Epidermal melanocyte (primary cell): ENCODE measurements around the gene SPAG16.
"Not testable (repeated sequence)": the region's sequence is repeated elsewhere in the genome, so short reads cannot be mapped to it uniquely, and the experiment has no call there.

ENCODE experiments used
- DNase-seq: peaks from one replicate; pipeline ENCODE4 v3.0.0; 2011; ENCODE audit warnings: low spot score; ENCODE audit not compliant: insufficient read length

SPAG16 gene

GRCh38 chr2:213271947-213272346 lies 12.3 kb upstream of the SPAG16 start:
- no peak for DNase-seq

GRCh38 chr2:213274143-213274542 lies 10.1 kb upstream of the SPAG16 start:
- DNase-seq: no peak

- no peak for DNase-seq
These were observed 9.0 kb upstream of the SPAG16 start for GRCh38 chr2:213275265-213275664.

- not testable (repeated sequence) for DNase-seq
These were observed 7.1 kb upstream of the SPAG16 start for GRCh38 chr2:213277134-213277533.

- no peak for DNase-seq
These were observed 5.1 kb upstream of the SPAG16 start for GRCh38 chr2:213279116-213279620.

- no peak for DNase-seq
These were observed 4.3 kb upstream of the SPAG16 start for GRCh38 chr2:213279971-213280370.

GRCh38 chr2:213281156-213281555 lies 3.1 kb upstream of the SPAG16 start:
- no peak for DNase-seq

- no peak for DNase-seq
These were observed 1.1 kb downstream of the SPAG16 start for GRCh38 chr2:213285404-213285803.

GRCh38 chr2:213286161-213286560 lies 1.9 kb downstream of the SPAG16 start:
- DNase-seq: no peak

- DNase-seq: no peak
These were observed 4.8 kb downstream of the SPAG16 start for GRCh38 chr2:213288913-213289700.

GRCh38 chr2:213290501-213290900 lies 6.2 kb downstream of the SPAG16 start:
- DNase-seq: no peak

- DNase-seq: no peak
These were observed 12.0 kb downstream of the SPAG16 start for GRCh38 chr2:213296270-213296669.

GRCh38 chr2:213306316-213306942 lies 22.2 kb downstream of the SPAG16 start:
- DNase-seq: no peak

GRCh38 chr2:213315168-213315876 lies 31.1 kb downstream of the SPAG16 start:
- no peak for DNase-seq

- DNase-seq: no peak
These were observed 31.9 kb downstream of the SPAG16 start for GRCh38 chr2:213316001-213316735.

GRCh38 chr2:213317929-213318328 lies 33.7 kb downstream of the SPAG16 start:
- DNase-seq: no peak

GRCh38 chr2:213320604-213321003 lies 36.3 kb downstream of the SPAG16 start:
- no peak for DNase-seq

- DNase-seq: no peak
These were observed 52.0 kb downstream of the SPAG16 start for GRCh38 chr2:213336253-213336770.

GRCh38 chr2:213353419-213353818 lies 69.2 kb downstream of the SPAG16 start:
- no peak for DNase-seq

GRCh38 chr2:213376644-213377043 lies 92.4 kb downstream of the SPAG16 start:
- no peak for DNase-seq

GRCh38 chr2:213407027-213407426 lies 122.8 kb downstream of the SPAG16 start:
- DNase-seq: not testable (repeated sequence)
